ENCODE measurements around the gene IRF4.

Gene IRF4

DNA sequence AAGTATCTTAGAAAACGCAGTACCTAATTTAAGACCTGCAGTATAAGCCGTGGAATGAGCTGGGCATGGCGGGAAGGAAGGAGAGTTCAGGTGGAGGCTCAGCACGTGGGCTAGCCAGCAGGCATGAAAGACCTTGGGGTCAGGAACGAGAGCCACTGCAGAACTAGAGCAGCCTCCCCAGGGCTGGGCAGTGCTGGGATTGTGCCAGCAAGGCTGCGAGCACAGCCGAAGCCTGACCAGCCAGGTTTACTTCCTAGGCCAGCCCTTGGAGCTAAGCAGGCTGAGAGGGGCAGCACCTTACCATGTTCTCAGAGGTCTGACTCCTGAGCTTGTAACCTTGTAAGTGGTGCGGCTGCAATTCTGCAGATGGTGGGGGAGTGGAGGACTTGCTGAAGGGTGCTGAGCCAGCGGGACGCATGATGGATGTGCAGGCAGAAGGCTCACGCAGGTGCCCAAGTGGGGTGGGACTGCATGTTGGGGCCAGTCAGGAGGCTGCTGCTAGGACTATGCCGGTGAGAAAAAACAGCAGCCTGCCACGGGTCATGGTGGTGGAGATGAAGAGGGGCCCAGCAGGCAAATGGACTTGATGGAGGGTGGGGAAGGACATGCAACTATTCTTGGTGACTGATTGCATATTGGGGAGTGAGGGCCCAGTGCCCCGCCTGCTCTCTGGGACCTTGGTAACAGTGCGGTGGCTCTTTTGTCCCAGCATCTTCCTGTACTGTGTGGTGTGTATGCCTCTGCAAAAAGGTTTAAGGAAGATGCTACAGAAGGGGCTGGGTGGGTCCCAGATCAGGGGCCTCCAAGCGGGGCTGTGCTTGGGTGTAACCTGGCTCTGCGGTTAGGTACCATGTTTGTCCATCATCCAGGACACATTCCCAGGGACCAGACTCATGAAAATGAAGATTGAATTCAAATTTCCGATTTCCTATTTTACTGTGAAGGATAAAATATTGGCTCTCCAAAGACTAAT, 37.6 kb upstream of the IRF4 start:
- no peak for DNase-seq

DNA sequence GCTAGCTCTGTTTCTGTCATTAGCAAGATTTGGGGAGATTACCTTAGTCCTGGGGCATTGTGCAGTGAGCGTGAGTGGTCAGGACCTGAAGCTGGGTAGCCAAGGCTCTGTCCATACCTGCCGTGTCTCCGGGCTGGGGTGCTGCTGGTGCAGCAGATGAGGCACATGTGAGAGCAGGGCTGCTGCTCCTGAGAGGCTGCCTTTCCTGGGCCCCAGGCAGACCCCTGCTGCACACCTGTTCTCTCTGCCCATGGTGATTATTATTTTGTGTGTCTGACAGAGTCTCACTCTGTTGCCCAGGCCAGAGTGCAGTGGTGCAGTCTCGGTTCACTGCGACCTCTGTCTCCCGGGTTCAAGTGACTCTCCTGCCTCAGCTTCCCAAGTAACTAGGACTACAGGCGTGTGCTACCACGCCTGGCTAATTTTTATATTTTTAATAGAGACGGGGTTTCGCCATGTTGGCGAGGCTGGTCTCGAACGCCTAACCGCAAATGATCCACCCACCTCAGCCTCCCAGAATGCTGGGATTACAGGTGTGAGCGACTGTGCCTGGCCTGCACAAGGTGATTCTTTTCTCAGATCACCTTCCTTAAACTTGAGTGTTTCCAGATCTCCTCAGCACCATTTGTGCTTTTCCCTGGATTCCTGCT, 36.8 kb upstream of the IRF4 start:
- DNase-seq: no peak

- DNase-seq: no peak
Measured at GRCh38 chr6:355373-356208, 36.0 kb upstream of the IRF4 start.

DNA sequence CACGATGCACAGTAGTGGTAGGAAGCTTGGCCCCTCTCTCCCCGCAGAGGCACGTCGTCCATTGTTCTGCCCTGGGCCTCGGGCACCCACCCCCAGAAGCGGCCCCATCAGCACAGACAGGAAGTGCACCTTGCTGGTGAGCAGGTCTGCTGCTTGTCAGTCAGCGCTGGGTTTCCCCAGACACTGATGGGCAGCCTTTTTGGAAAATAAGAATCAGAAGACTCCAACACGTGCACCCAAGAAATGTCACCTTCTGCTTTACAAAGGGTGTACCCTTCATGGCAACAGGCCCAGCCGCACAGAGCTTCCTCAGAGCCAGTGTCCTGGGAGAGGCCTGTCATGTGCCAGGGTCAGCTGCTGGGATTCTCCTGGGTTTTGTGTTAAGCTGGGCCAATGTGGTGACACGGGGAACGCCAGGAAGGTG, 34.7 kb upstream of the IRF4 start:
- DNase-seq: no peak

- DNase-seq: no peak
Measured at GRCh38 chr6:357261-357790, 34.2 kb upstream of the IRF4 start.

- no peak for DNase-seq
Measured at GRCh38 chr6:357791-358341, 33.7 kb upstream of the IRF4 start.

- no peak for DNase-seq
Measured at GRCh38 chr6:358432-358831, 33.1 kb upstream of the IRF4 start.

GRCh38 chr6:358847-359246, 32.7 kb upstream of the IRF4 start:
- DNase-seq: no peak

DNA sequence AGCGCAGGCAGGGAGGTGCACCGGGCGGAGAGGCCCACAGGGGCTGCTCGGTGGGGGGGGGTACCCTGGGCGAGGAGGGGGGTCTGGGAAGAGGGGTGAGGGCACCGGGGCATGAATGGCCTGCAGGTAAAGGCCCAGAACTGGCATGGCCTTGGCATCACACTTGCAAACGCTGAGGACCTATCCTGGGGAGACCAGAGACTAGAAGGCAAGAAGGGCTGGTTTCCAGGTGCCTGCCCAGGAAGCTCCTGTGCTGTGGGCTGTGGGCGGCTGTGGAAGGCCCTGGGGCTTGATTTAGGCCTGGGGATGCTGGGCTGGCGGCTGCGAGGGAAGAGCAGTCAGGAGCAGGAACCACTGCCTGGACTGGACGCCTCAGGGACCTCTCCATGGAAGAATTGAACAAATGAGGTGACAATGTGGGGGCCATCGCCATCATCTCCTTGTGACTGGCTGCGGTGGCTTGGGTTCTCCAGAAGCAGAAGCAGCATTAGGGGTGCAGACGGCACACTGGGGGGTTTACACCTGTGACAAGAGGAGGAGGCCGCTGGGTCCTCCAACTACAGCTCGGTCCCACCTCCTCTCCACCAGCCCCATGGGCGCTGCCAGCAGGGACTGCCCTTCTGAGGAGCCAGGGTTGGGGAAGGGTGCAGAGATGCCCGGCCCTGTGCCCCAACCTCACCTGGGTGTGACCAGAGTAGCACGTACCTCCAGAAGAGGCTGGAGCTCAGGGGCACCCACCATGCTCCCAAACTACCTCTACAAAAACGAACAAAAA, 32.1 kb upstream of the IRF4 start:
- DNase-seq: no peak

- DNase-seq: no peak
Measured at GRCh38 chr6:360349-360748, 31.2 kb upstream of the IRF4 start.

GRCh38 chr6:360764-361373, 30.7 kb upstream of the IRF4 start:
- no peak for DNase-seq

DNA sequence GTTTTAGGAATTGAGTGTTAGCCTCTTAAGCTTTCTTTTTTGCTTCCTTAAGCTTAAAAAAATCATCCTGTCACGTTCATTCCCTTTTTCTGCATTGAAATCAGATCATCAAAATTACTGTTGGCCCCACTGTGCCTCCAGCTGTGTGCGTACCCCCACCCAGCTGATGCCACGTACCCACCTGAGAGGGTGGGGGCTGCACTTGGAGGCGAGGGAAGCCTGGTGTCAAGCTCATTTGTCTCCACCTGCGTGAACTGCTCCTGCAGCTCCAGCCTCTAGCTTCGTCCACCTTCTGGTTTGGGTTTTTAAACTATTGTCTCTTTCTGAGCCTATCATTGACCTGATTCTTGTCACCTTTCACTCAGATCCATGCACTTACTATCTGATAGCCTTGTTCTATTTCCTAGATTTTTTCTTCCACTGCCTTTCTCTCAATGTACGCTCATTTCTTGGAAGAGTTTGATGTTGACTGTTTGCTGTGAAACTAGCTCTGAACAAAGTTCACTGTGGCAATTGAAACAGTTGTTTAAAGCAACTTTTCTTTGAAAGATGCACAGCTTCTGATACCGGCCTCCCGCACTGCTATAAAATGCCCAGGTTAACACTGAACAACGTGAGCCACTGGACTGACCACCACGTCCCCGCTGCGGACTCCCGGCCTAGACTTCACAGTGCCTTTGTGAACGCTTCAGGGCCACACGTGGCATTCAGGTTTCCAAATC, 30.0 kb upstream of the IRF4 start:
- no peak for DNase-seq

DNA sequence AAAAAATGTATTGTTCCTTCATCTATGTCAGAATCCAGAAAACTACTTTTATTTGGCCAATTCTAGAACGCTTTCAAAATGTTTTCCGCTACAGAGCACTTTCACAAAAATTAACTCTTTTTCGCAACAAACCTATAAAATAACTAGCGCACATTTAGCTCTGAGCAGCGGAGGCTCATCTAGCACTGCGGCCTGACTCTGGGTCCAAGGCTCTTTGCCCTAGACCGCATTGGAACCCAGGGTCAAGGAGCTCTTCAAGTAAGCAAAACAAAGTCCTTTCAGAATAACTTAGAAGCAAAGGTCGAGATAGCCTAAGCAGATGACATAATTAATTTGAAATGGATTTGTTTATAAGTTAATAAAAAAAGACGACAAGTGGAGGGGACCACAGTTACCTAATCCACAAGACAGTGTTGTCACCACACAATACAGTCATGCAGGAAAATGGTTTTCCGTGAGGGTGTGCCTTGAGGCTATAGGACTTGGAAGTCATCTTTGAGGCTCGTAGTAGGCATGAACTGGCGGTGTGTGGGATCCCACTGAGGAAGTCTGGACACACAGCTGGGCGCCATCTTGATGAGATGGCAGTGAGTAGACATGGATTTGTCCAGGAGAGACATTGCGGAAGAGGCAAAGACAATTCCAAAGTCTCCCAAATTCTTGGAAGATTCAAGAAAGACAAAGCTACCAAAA, 29.2 kb upstream of the IRF4 start:
- no peak for DNase-seq

DNA sequence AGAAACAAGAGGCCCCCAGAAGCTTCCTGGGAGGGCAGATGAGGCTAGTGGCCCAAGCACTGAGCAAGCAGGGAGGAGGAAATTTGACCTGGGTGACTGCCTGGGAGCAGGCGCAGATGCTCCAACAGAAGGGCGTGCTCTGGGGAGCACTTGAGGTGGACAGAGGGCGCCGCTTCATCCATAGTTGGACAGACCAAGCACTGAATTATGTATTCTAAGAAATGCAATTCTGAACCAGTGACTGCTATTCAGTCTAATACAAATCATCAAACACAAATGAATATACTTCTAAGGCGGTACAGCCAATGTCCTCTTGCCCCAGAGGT, 28.7 kb upstream of the IRF4 start:
- DNase-seq: no peak

DNA sequence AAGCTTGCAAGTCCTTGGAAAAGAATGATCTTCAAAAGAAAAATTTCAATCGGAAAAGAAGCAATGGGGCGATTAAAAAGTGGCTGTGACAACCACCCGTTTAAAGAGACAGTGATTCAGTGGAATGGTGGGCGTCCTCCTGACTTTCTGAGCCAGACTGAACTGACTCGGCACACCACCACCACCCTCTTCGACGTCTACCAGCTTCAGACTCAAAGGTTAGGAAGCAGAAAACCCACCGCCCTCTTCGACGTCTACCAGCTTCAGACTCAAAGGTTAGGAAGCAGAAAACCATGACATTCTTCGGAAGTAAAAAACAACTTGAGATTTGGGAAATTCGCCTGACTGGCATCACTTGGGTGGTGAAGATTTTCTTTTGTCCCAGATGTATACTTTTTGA, 28.3 kb upstream of the IRF4 start:
- no peak for DNase-seq

- no peak for DNase-seq
Measured at GRCh38 chr6:363909-364308, 27.6 kb upstream of the IRF4 start.

DNA sequence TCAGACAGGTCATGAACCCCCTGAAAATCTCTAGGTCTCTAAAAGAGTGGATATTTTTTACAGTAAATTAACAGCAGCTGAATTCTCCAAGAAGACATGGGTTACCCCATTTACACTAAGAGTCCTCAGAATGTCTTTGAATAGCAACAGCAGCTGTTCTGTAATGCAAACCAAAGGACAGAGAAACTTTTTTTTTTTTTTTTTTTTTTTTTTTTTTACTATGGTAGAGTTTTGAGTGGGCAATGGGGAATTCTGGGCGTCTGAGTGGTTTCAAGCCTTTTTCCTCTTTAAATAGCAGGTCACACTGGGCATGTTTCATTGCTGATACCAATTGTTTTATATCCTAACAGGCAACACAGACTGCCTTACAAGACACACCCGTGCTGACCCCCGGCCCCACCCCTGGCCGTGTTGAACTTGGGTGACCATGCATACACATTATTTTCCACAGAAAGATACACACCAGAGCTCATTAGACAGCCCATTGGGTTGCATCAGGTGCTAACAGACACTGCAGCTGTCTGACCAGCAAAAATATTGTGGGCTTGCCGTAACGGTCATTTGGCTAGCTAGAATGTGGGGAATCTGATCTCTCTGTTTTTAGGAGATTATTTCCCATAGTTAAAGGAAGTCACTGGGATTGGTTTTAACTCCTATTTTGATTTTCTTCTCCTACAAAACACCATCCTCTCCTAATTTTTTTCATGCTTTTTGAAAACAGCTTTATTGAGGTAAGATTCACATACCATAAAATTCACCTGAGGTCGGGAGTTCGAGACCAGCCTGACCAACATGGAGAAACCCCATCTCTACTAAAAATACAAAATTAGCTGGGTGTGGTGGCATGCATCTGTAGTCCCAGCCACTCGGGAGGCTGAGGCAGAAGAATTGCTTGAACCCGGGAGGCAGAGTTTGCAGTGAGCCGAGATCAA, 26.7 kb upstream of the IRF4 start:
- no peak for DNase-seq

- DNase-seq: no peak
Measured at GRCh38 chr6:365835-366234, 25.7 kb upstream of the IRF4 start.
